Cardiac fibroblast (primary cell): Measurements from ENCODE around the gene MYO1E.

Experiments
- DNase-seq, 2 donors: peaks; one replicate each; pipeline versions ENCODE4 v3.0.0 to v3.0.0-alpha.2; 2010; ENCODE audit warnings: low read depth in 2 of 2
- H3K4me3 ChIP-seq, 2 donors: replicated peaks in 1 of 2; 1 replicate in 1 of 2; 2 replicates in 1 of 2; pipeline ENCODE4 v1.5.1; 2011; ENCODE audit warnings: low read depth in 2 of 2, low read length in 2 of 2, mild to moderate bottlenecking in 2 of 2, moderate library complexity in 1 of 2
- TF ChIP-seq, protein P1 (sequence below): IDR thresholded peaks from one replicate; pipeline ENCODE4 v1.5.1; 2011; ENCODE audit warnings: low read depth, mild to moderate bottlenecking, low read length, inconsistent platforms

The MYO1E gene

DNA sequence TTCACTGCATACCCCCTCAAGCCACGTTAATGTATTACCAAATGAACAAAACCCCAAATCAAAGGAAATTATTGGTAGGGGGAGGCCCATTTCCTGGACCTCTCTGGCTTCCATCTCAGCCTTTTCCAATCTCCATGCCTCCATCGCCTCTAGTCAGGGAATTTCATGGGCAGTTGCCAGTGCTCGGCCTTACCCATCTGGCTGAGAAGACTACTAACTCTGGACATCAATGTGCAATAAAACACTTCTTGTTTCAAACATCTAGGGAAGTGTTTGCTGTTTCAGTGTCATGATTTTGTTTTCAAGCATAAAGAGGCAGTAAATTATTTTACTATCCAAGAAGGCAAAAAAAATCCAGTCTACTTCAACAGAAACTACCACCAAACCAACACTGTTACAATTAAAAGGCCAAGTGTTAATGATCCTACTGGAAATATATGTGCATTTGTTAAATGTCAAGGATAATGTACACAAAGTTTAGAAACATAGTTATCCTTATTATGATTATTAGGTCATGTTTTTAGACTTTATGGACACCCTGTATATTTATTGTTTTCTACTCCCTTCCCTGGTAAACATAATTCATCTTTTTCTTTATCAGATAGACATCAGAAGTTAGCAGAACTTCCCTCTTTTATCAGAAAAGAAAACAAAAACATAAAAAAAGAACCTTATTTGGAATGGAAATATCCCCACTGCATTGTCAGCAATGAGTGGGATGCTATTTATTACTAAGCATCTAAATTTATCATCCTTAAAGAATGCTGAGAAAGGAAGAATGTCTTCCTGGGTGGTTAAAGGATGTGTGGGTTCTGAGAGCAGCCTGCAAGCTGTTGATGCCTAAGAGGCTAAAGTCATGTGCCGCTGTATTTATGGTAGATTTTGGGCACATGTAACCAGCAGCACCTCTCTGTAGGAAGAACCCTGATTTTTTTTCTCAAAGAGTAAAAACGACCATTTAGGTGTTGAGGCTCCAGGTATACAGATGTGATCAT, 150.9 kb downstream of the MYO1E start:
- TF ChIP-seq, protein P1, sequence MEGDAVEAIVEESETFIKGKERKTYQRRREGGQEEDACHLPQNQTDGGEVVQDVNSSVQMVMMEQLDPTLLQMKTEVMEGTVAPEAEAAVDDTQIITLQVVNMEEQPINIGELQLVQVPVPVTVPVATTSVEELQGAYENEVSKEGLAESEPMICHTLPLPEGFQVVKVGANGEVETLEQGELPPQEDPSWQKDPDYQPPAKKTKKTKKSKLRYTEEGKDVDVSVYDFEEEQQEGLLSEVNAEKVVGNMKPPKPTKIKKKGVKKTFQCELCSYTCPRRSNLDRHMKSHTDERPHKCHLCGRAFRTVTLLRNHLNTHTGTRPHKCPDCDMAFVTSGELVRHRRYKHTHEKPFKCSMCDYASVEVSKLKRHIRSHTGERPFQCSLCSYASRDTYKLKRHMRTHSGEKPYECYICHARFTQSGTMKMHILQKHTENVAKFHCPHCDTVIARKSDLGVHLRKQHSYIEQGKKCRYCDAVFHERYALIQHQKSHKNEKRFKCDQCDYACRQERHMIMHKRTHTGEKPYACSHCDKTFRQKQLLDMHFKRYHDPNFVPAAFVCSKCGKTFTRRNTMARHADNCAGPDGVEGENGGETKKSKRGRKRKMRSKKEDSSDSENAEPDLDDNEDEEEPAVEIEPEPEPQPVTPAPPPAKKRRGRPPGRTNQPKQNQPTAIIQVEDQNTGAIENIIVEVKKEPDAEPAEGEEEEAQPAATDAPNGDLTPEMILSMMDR, result no peak
- H3K4me3 ChIP-seq, result no peak overlapping the region
- DNase-seq, result peak; percentile 73 to 92

DNA sequence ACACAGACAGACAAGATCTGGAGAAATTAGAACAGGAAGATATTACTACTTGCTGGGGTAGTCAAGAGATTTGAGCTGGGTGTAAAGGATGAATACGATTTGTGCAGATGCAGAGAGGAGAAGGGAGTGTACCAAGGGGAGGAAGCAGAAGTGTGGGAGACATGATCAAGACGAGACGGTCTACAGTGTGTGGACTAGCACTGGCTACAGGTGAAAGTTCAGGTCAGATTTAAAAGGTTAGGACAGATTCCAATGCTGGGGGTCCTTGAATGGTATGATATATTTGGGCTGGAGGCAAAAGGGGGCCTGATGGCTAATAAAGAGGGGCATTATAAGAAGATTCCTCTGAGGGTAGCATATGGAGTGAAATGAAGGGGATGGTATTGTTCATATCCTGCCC, 154.0 kb downstream of the MYO1E start:
- no peak for DNase-seq
- TF ChIP-seq, protein P1, result no peak

DNA sequence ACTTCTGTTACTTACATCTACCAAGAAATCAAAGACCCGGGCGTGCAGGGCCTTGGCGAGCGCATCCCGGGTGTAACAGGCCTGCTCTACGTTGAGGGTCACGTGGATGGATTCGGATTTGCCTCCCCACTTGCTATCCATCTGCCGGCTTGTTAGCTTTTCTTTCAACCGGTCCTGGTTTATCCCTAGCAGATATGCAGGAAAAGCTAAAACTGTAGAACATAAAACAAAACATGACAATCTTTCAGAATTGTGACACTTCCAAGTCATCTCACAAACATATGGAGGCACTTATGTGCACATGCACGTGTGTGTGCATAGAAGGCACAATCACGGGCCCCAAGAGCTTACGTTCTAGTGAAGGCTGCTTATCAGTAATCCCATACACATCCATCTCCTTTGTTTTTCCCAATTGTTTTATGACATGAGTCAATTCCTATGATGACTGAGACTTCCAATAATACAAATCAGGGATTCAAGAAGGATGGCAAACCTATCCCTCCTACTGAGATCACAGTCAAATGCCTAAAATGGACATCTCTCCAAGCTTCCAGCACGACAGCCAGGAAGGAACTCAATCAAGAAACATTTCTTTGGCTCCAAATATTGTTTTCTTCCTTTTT, 154.7 kb downstream of the MYO1E start:
- TF ChIP-seq, protein P1, result no peak
- no peak for DNase-seq
- H3K4me3 ChIP-seq, result no peak overlapping the region

More for the DNA sequence above, 154.0 kb downstream of the MYO1E start:
- H3K4me3 ChIP-seq, result no peak overlapping the region

GRCh38 chr15:59216911-59217310, 155.8 kb downstream of the MYO1E start:
- TF ChIP-seq, protein P1, result no peak
- DNase-seq, result no peak
- H3K4me3 ChIP-seq, result no peak overlapping the region

DNA sequence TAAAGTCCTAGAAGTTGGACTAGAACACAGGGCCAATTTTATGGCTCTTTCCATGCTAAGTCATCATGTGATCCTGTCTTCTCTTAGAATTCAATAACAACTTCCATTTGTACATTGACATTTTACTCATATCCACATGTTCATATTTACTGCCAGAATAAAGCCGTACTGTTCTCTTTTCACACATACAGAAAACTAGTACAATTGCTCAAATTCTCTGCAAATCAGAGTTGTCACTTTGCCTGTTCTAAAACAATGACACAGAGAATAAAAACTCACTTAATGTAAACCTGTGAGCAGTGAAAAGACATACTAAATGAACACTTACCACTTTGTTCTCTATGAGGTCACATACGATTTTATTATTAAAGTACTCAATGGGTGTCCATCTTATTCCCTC, 162.5 kb downstream of the MYO1E start:
- DNase-seq, result no peak
- H3K4me3 ChIP-seq, result no peak overlapping the region
- TF ChIP-seq, protein P1, result no peak

- no peak for DNase-seq
- no peak overlapping the region for H3K4me3 ChIP-seq
- TF ChIP-seq, protein P1, result no peak
These were observed 163.9 kb downstream of the MYO1E start for GRCh38 chr15:59208613-59209249.
